Activated T-helper 1 cell treated with anti-CD3 and anti-CD28 coated beads, Interleukin-12 subunit alpha, Interleukin-12 subunit beta, Interleukin-2, Interleukin-4 antibody, amounts not matched to agents 30 ng/mL and 10 ng/mL and 1 ng/mL, durations not matched to agents 14 hours and 24 hours and 36 hours (primary cell): ENCODE data around the gene SNX15. TPM values are rescaled to one million over a fixed set of nuclear protein-coding genes. Genes with fewer than 3 reads are reported as not detected.

Experiments
- DNase-seq: peaks from one replicate; pipeline ENCODE4 v3.0.0; 2021; ENCODE audit warnings: low spot score
- H3K27ac Mint-ChIP-seq: one replicate; pipeline ENCODE4 v1.8.0; 2021; ENCODE audit warnings: mild to moderate bottlenecking, mixed read lengths
- H3K27me3 Mint-ChIP-seq: one replicate; pipeline ENCODE4 v1.8.0; 2022; ENCODE audit warnings: mild to moderate bottlenecking, moderate library complexity, mixed read lengths; ENCODE audit not compliant: insufficient read depth
- H3K36me3 Mint-ChIP-seq: one replicate; pipeline ENCODE4 v1.8.0; 2021; ENCODE audit warnings: low read depth, mixed read lengths
- H3K4me1 Mint-ChIP-seq: one replicate; pipeline ENCODE4 v1.8.0; 2021; ENCODE audit warnings: low read depth, mixed read lengths
- H3K4me3 Mint-ChIP-seq: one replicate; pipeline ENCODE4 v1.8.0; 2021; ENCODE audit warnings: mild to moderate bottlenecking, moderate library complexity, mixed read lengths
- H3K9me3 Mint-ChIP-seq: one replicate; pipeline ENCODE4 v1.8.0; 2021; ENCODE audit warnings: mixed read lengths
- intact Hi-C: fragments of 100-400 bp; cut with micrococcal nuclease; formaldehyde crosslinking; loops from one replicate; pipeline ENCODE4 v1.15.1; 2024
- total RNA-seq: library from RNA; stranded (reverse); gene quantifications from 2 replicates; pipeline ENCODE4 v1.2.3, GENCODE V29; 2022

The SNX15 gene
- total RNA-seq, 1 donor from 2014 or later = 19.9 TPM

DNA sequence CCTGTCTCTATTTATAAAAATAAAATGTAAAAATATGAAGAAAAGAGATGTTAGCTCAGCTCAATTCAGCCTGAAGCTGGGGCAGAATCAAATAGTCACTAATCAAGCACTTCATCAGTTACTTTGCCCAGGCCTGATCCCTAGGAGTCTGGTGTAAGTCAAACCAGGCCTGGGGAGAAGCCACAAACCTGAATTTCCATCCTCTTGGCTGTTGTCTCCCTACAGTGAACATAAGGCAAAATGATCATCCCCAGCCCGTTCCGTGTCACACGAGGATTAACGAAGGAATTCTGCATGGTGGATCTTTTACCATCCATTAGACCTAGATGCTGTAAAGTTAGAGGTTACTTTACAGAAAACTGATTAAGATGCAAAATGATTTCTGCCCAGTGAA lies 37.6 kb downstream of the SNX15 start:
- no peak for DNase-seq
- Mint-ChIP-seq H3K9me3 (no peaks in the 10 kb centered on the region), H3K27me3 (no peaks in the 10 kb centered on the region), H3K27ac (no peak overlapping the region), H3K4me1 (peaks cover 14% of the 10 kb centered on the region), H3K36me3 (no peaks in the 10 kb centered on the region), H3K4me3 (no peak overlapping the region)
- intact Hi-C loops = no loop called here

DNA sequence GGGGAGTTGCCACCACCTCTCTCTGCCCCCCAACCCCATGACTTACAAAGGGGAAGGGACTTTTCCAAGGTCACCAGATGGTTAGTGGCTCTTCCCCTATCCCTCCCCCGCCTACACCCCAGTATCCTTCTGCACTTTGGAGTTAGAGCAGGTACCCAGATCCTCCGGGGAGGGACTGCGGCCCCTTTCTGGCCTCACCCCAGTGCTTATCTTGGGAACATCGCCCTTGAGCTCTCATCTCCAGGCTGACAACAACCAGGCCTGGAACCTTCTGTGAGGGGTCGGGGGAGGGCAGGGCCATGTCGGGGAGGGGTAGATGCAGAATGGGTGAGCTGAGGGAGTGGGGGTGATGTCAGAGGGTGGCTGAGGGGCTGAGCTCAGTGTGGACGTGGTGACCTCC lies 38.6 kb downstream of the SNX15 start:
- Mint-ChIP-seq H3K4me1 (peaks cover 4% of the 10 kb centered on the region), H3K4me3 (no peak overlapping the region), H3K27me3 (no peaks in the 10 kb centered on the region), H3K36me3 (no peaks in the 10 kb centered on the region), H3K27ac (no peak overlapping the region), H3K9me3 (no peaks in the 10 kb centered on the region)
- DNase-seq = no peak
- intact Hi-C loops = no loop called here

DNA sequence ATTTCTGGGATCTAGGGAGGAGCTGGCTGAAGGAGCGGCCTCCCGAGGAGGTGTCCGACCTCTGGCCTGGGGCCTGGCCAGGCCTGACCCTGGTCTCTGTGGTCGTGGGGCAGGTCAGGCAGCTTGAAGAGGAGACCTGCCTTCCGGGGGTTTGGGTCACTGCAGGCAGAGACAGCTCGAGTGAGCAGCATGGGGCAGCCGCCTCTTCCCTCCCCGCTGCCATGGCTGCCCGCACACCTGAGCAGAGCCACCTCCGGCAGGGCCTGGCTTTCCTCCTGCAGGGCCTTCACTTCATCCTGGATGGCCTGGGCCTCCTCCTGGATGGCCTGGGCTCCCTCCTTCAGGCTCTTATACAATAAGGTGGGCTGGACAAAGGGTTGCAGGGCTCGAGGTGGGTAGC lies 39.1 kb downstream of the SNX15 start:
- intact Hi-C loops = no loop called here
- no peak for DNase-seq
- Mint-ChIP-seq H3K4me1 (no peaks in the 10 kb centered on the region), H3K9me3 (no peaks in the 10 kb centered on the region), H3K27ac (no peak overlapping the region), H3K36me3 (no peaks in the 10 kb centered on the region), H3K27me3 (no peaks in the 10 kb centered on the region), H3K4me3 (no peak overlapping the region)

DNA sequence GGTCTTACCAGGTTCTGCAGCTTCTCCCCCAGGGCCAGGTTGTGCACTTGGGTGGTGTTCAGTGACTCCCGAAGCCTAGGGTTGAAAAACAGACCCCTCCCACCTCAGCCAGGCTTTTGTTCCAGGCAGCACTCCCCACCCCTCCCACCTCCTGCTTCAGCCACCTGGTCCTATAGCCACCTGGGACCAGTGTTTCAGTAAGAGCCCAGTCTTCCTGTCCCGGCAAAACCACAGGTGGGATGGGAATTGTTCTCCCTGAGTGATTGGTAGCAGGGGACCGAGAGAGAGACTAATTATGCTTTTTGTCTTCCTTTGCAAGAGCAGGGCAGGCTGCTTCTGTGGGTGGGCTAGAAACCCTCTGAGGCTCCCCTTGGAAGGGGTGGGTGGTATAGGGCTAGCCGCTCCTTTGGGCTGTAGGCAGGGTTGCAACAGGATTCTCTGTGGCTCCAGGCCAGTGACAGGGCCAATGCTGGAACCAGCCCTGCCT lies 39.6 kb downstream of the SNX15 start:
- no peaks in the 10 kb centered on the region for H3K4me1 Mint-ChIP-seq
- no peaks in the 10 kb centered on the region for H3K36me3 Mint-ChIP-seq
- intact Hi-C loops = no loop called here
- no peaks in the 10 kb centered on the region for H3K9me3 Mint-ChIP-seq
- no peak overlapping the region for H3K4me3 Mint-ChIP-seq
- H3K27me3 Mint-ChIP-seq = no peaks in the 10 kb centered on the region
- no peak overlapping the region for H3K27ac Mint-ChIP-seq
- DNase-seq = no peak

DNA sequence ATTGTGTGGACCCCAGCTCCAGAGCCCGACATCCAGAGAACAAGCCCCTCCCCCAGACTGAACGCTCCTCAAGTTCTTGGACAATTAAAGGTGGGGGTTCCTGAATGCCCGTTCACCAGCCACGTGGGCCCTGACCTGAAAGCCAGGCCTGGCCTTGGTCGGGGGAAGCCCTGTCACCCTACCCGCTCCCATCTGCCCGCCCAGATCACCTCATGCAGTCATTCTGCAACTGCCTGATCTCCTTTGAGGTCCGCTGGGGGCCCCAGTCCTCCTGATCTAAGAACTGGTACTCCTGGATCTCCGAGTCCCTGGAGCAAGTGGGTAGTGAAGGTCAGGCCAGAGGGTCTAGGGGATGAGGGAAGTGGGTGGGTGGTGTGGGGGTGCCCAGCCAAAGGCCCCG lies 40.2 kb downstream of the SNX15 start:
- intact Hi-C loops = no loop called here
- H3K9me3 Mint-ChIP-seq = no peaks in the 10 kb centered on the region
- H3K4me1 Mint-ChIP-seq = no peaks in the 10 kb centered on the region
- no peak overlapping the region for H3K4me3 Mint-ChIP-seq
- no peak overlapping the region for H3K27ac Mint-ChIP-seq
- H3K36me3 Mint-ChIP-seq = no peaks in the 10 kb centered on the region
- H3K27me3 Mint-ChIP-seq = no peaks in the 10 kb centered on the region
- DNase-seq = no peak

DNA sequence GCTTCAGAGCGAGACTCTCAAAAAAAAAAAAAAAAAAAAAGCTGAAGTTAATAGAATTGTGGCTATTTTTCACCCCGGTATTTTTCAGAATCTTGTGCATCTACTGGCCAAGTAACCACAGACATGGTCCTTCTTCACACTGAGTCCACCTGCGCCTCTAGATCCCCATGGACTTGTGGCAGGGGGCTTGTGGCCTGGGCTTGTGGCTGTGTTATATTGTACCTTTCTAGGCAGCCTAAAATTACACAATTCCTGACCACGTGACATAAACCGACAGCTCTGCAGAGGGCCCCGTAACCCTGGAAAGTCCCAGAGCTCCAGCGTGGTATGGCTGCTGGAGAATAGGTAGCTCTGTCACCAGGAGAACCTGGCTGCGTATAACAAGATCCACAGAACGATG lies 42.0 kb downstream of the SNX15 start:
- Mint-ChIP-seq H3K36me3 (no peaks in the 10 kb centered on the region), H3K4me1 (no peaks in the 10 kb centered on the region), H3K27me3 (no peaks in the 10 kb centered on the region), H3K4me3 (no peak overlapping the region), H3K9me3 (no peaks in the 10 kb centered on the region), H3K27ac (no peak overlapping the region)
- DNase-seq = no peak
- intact Hi-C loops = loop anchor here (1.0 kb wide), 1 partner anchor 9 kb away; no protein-coding TSS in a partner anchor

DNA sequence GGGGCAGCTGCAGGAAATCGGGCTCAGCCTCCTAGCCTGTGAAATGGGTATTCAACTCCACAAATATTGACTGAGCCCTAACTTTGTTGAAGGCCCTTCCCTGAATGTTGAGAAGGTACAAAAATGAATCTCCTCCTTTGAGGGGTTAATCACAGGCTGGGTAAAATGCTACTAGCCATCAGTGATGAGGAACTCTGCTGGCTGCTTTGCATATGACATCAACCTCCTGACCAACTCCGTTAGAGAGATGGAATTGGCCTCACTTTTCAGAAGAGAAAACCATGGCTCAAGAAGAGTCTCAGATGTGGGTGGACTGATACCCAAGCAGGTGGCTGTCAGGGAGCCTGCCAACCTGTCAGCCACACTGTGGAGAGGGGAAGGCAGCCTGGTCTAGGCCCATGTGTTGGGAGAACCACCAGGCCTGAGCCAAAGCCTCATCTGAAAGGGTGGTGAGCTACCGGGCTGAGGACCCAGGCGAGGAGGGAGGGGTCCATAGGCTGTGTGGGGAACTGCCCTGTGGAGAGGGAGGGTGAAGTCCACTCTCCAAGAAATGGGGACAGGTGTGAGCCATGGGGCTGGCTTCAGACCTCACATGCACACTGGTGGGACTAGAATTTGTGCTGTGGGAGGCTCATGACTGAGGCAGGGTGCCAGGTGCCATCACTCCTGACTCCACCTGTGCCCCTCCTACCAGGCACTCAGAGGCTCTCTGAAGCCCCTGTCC lies 44.8 kb downstream of the SNX15 start:
- intact Hi-C loops = no loop called here
- H3K27ac Mint-ChIP-seq = peak overlapping the region; percentile 29
- peaks cover 11% of the 10 kb centered on the region for H3K36me3 Mint-ChIP-seq
- H3K9me3 Mint-ChIP-seq = no peaks in the 10 kb centered on the region
- no peak overlapping the region for H3K4me3 Mint-ChIP-seq
- H3K4me1 Mint-ChIP-seq = peaks cover 4% of the 10 kb centered on the region
- H3K27me3 Mint-ChIP-seq = no peaks in the 10 kb centered on the region
- DNase-seq = no peak

DNA sequence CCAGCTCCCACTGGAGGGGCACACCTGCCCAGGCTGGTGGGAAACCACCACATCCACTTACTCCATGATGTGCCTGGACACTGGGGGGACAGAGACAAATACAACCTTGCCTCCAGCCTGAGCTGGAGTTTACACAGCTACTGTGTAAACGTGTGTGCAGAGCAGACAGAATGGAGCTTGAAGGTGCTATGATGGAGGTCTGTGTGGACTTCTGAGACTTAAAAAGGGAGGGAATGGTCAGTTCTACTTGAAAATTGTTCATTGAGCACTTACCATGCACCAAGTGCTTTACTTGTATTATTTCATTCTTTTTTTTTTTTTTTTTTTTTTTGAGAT lies 45.4 kb downstream of the SNX15 start:
- Mint-ChIP-seq H3K27ac (peak overlapping the region; percentile 23), H3K27me3 (no peaks in the 10 kb centered on the region), H3K36me3 (peaks cover 13% of the 10 kb centered on the region), H3K4me1 (peaks cover 8% of the 10 kb centered on the region), H3K4me3 (no peak overlapping the region), H3K9me3 (no peaks in the 10 kb centered on the region)
- DNase-seq = no peak
- intact Hi-C loops = no loop called here

DNA sequence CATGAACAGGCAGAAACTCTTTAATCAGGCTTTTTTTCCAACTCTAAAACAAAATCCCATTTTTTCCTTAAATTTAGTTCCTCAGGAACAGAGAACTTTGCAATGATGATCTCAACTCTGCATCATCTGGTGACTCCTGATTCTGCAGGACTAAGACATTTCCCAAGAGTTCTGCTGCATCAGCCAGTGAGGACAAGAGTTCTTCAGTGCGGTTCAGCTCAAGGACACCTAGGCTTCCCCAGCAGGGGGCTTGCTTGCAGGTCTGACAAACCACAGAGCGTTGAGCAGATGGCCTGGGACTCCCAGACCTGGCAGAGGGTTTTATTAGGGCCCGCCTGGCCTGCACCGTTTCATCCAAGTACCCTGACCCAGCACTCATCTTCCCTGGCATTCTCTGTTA lies 50.2 kb downstream of the SNX15 start:
- Mint-ChIP-seq H3K9me3 (no peaks in the 10 kb centered on the region), H3K4me3 (no peak overlapping the region), H3K4me1 (peaks cover 46% of the 10 kb centered on the region), H3K27ac (peak overlapping the region; percentile 23), H3K27me3 (no peaks in the 10 kb centered on the region), H3K36me3 (peaks cover 37% of the 10 kb centered on the region)
- intact Hi-C loops = no loop called here
- no peak for DNase-seq

DNA sequence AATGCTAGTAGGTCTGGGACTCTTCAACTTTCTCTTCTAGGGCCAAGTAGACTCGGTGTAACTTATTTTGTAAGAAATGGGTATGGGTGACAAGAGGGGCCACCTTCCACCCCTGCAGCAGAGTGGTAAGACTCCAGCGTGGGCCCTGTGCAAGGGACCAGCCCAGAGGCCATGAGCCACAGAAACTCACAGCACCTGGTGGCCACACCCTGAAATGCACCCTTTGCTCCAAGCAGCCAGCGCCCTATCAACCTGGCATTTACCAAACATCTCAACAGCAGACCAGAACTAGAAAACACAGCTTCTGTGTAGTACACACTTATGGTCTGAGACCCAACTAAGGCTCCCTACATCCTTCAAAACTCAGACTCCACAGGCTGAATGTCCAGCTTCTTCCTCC lies 50.9 kb downstream of the SNX15 start:
- Mint-ChIP-seq H3K9me3 (no peaks in the 10 kb centered on the region), H3K27me3 (no peaks in the 10 kb centered on the region), H3K4me1 (peaks cover 53% of the 10 kb centered on the region), H3K36me3 (peaks cover 41% of the 10 kb centered on the region), H3K4me3 (peak overlapping the region; percentile 37), H3K27ac (peak overlapping the region; percentile 71)
- intact Hi-C loops = loop anchor here (1.0 kb wide), 4 partner anchors 9 to 65 kb away; partner anchors contain the start of genes SAC3D1 and SNX15
- DNase-seq = peak; percentile 61

DNA sequence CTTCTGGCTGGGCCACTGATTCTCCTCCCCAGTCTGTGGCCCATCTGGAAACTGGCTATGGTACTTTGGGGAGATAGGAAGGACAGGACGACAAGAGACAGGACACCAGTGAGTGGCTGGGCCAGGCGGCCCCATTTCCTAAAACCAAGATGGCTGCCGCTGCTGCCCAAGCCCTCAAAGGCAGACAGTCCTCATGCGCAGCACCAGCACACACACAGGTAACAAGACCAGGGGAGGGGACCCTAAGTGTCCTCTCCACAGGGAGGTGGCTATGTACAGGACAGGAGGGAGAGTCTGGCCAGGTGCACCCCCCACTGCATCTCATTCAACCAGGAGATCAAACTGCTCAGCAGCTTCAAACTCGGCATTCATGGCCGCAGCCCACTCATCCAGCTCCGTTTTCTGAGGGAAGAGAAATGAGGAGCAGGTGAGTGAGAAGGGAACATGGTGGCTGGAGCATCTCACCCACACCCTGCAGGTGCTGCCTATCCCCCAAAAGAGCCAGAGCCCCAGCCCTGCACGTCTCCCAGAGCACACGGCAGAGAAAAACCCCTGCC lies 51.6 kb downstream of the SNX15 start:
- DNase-seq = no peak
- Mint-ChIP-seq H3K27me3 (no peaks in the 10 kb centered on the region), H3K4me1 (peaks cover 60% of the 10 kb centered on the region), H3K4me3 (peak overlapping the region; percentile 17), H3K36me3 (peaks cover 43% of the 10 kb centered on the region), H3K9me3 (no peaks in the 10 kb centered on the region), H3K27ac (peak overlapping the region; percentile 71)
- intact Hi-C loops = loop anchor here (1.0 kb wide), 4 partner anchors 10 to 66 kb away; partner anchors contain the start of genes SAC3D1 and SNX15

DNA sequence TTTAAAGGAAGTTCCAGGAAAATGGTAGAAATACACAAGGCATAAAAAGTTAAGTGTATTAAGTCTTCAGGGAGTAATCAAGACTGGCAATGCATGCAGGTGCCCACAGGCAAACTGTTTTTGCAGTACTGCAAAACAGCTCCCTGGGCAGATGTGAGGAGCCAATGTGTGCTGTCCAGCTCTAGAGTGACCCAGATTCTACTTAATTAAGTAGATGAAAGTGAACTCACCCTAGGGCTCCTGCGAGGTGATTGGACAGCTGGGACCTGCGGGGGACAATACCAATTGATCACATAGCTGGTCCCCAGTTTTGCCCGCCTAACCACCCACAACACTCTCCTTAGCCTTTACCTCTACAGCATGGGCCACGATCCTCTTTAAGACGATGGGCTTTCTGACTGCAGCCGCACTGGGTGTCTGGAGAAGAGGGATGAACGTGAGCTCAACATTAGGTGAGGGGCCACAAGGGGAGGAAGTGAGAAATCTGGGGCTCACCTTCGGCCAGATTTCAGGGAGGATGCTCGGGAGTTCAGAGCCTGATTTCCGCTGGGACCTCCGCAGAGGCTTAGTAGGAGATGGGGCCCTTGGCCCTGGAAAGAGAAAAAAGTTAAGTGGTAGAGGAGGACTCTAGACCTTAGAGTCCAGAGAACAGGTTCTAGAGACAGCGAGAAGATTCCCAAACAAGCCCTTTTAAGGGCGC lies 56.0 kb downstream of the SNX15 start:
- intact Hi-C loops = no loop called here
- DNase-seq = no peak
- Mint-ChIP-seq H3K9me3 (no peaks in the 10 kb centered on the region), H3K4me1 (peaks cover 66% of the 10 kb centered on the region), H3K27me3 (no peaks in the 10 kb centered on the region), H3K4me3 (peak overlapping the region; percentile 98), H3K27ac (peak overlapping the region; percentile 97), H3K36me3 (peaks cover 34% of the 10 kb centered on the region)
